GM12872 (cell line): ENCODE results near the gene ESYT2.

Experiments used
- CTCF ChIP-seq: IDR thresholded peaks from 3 replicates; pipeline ENCODE4 v1.5.1; 2011; ENCODE audit warnings: low read depth, mild to moderate bottlenecking, low read length, moderate library complexity; ENCODE audit not compliant: insufficient read depth

Gene ESYT2

GRCh38 chr7:158832994-158833393 is 3.7 kb upstream of the ESYT2 start:
- TF ChIP-seq CTCF = no peak

- no peak for TF ChIP-seq CTCF
Observed at GRCh38 chr7:158831738-158832091, 2.4 kb upstream of the ESYT2 start.

GRCh38 chr7:158830211-158830723 is 958 bp upstream of the ESYT2 start:
- TF ChIP-seq CTCF = no peak

- TF ChIP-seq CTCF = no peak
Observed at GRCh38 chr7:158829021-158829341, 328 bp downstream of the ESYT2 start.

- no peak for TF ChIP-seq CTCF
Observed at GRCh38 chr7:158828133-158829020, 932 bp downstream of the ESYT2 start.

- no peak for TF ChIP-seq CTCF
Observed at GRCh38 chr7:158827411-158828132, 1.7 kb downstream of the ESYT2 start.

- TF ChIP-seq CTCF = no peak
Observed at GRCh38 chr7:158825628-158826289, 3.5 kb downstream of the ESYT2 start.
